PC-9 (cell line): ENCODE measurements around the gene SLC25A33.

Experiments
- CTCF ChIP-seq: fragments of 200-600 bp; sonication (generic); conservative IDR thresholded peaks from 2 replicates; pipeline ENCODE4 v1.6.1; 2017; ENCODE audit warnings: mixed run types, antibody characterized with exemption, mild to moderate bottlenecking, moderate library complexity
- EZH2 ChIP-seq: fragments of 200-600 bp; sonication (generic); IDR thresholded peaks from 2 replicates; pipeline ENCODE4 v1.8.0; 2017; ENCODE audit warnings: antibody characterized with exemption, low read depth

- TF ChIP-seq CTCF (no peak), EZH2 (no peak)
Observed at GRCh38 chr1:9604836-9605235, 65.6 kb downstream of the SLC25A33 start.
